AG04450 (cell line): ENCODE data around the gene IRAK1BP1. TPM values are rescaled to one million over a fixed set of nuclear protein-coding genes. Genes with fewer than 3 reads are reported as not detected.
"Not testable (repeated sequence)": the region's sequence is repeated elsewhere in the genome, so short reads cannot be mapped to it uniquely, and the experiment has no call there.

Experiments
- CTCF ChIA-PET: fragments of 300-600, 350-600 bp; formaldehyde crosslinking; extraction: SDS; loops from one replicate; lab custom pipeline; 2022; ENCODE audit warnings: antibody characterized with exemption, inconsistent platforms; lab: Charles Lee
- POLR2A ChIA-PET: fragments of 350-600 bp; formaldehyde crosslinking; extraction: SDS; loops from one replicate; lab custom pipeline; 2021; ENCODE audit warnings: antibody characterized with exemption, inconsistent platforms; lab: Yijun Ruan, JAX
- DNase-seq: peaks from one replicate; pipeline ENCODE4 v3.0.0-alpha.2; 2011; ENCODE audit warnings: low read depth, low spot score
- H3K27ac ChIP-seq: one replicate; pipeline ENCODE4 v1.5.1; 2012; ENCODE audit warnings: low read depth, low read length, control low read depth
- H3K27me3 ChIP-seq: one replicate; pipeline ENCODE4 v1.6.0; 2012; ENCODE audit warnings: low read length; ENCODE audit not compliant: control insufficient read depth, insufficient read depth
- H3K4me3 ChIP-seq: 2 replicates; pipeline ENCODE4 v1.5.1; 2011; ENCODE audit warnings: mild to moderate bottlenecking, low read depth, low read length, control low read depth
- H3K9me3 ChIP-seq: 2 replicates; pipeline ENCODE4 v1.5.1; 2012; ENCODE audit warnings: low read length; ENCODE audit not compliant: control insufficient read depth, insufficient read depth
- CTCF ChIP-seq: IDR thresholded peaks from 2 replicates; pipeline ENCODE4 v1.5.1; 2011; ENCODE audit warnings: low read depth, low read length, control low read depth, inconsistent platforms
- polyA plus RNA-seq: library from polyadenylated mRNA; depleted of rRNA; stranded (reverse); fragments of >200 nt; gene quantifications from 2 replicates; pipeline ENCODE4 v1.2.3, GENCODE V29; 2011

Gene IRAK1BP1
- polyA plus RNA-seq, 1 experiment = 3.9 TPM

- H3K9me3 ChIP-seq = no peaks in the 10 kb centered on the region; the same call in 1 of the 2 replicates
- CTCF ChIA-PET = interaction anchor here (1.1 kb wide), 1 partner anchor 14 kb away, joined by 3 read pairs; no protein-coding TSS in a partner anchor
- H3K27ac ChIP-seq = peak overlapping the region; percentile 58
- DNase-seq = no peak
- POLR2A ChIA-PET = no interaction called here
- TF ChIP-seq CTCF = no peak
- peak overlapping the region; percentile 98 for H3K4me3 ChIP-seq
- no peaks in the 10 kb centered on the region for H3K27me3 ChIP-seq
Observed at GRCh38 chr6:78867020-78867369, 356 bp upstream of the IRAK1BP1 start.

DNA sequence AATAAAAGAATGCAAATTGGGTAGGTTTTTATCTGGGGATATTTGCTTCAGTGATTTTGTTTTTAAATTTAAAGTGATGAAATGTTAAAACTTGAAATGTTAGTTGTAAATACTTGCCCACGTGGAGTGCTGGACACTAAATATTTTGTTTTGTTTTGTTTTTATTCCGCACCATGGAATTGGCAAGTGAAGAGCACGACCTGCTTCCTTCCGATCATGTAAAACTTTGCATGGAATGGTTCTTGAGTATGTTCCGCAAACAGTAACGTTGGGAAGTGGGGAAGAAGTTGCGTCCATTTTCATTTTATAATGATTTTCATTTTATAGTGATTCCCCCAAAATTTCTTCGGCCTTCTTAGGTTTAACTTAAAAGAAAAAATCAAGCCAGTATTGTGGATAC, 765 bp downstream of the IRAK1BP1 start:
- Histone ChIP-seq H3K9me3 (no peaks in the 10 kb centered on the region; the same call in 1 of the 2 replicates), H3K4me3 (peak overlapping the region; percentile 98), H3K27ac (no peak overlapping the region), H3K27me3 (no peaks in the 10 kb centered on the region)
- DNase-seq = no peak
- ChIA-PET CTCF (no interaction called here), POLR2A (no interaction called here)
- no peak for TF ChIP-seq CTCF

- ChIA-PET POLR2A (no interaction called here), CTCF (no interaction called here)
- H3K27me3 ChIP-seq = no peaks in the 10 kb centered on the region
- TF ChIP-seq CTCF = no peak
- no peak for DNase-seq
- no peak overlapping the region for H3K4me3 ChIP-seq
- peaks cover 7% of the 10 kb centered on the region for H3K9me3 ChIP-seq
- no peak overlapping the region for H3K27ac ChIP-seq
Observed at GRCh38 chr6:78875505-78875904, 8.2 kb downstream of the IRAK1BP1 start.

DNA sequence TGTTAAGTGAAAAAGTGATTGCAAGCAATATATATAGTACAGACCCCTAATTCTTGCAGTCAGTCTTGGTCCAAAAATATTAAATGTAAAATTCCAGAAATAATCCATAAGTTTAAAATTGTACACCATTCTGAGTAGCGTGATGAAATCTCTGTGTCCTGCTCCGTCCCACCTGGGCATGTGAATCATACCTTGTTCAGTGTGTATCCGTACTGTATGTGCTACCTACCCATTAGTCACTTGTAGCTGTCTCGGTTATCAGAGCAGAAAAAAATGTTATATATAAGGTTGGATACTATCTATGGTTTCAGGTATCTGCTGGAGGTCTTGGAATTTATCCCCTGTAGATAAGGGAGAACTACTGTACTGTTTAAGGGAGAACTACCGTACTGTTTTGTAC, 16.3 kb downstream of the IRAK1BP1 start:
- no peak overlapping the region for H3K4me3 ChIP-seq
- no peak for TF ChIP-seq CTCF
- no peak for DNase-seq
- POLR2A ChIA-PET = no interaction called here
- CTCF ChIA-PET = no interaction called here
- no peaks in the 10 kb centered on the region for H3K9me3 ChIP-seq
- H3K27me3 ChIP-seq = no peaks in the 10 kb centered on the region
- no peak overlapping the region for H3K27ac ChIP-seq

GRCh38 chr6:78889901-78890300, 22.6 kb downstream of the IRAK1BP1 start:
- CTCF ChIA-PET, DNase-seq, H3K27ac ChIP-seq, POLR2A ChIA-PET, H3K4me3 ChIP-seq, H3K27me3 ChIP-seq, H3K9me3 ChIP-seq: not testable (repeated sequence)

DNA sequence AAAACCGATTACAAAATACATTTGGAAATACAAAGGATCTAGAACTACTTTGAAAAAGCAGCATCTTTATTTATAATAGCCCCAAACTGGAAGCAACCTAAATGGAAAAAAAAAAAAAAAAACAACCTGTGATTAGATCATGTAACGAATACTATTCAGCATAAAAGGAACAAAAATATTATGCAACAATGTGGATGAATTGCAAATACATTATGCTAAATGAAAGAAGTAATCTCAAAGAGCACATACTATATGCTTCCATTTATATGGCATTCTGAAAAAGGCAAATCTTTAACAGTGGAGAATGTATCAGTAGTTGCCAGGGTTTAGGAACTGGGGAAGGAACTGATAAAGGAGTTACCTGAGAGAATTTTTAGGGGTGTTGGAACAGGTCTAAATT, 28.9 kb downstream of the IRAK1BP1 start:
- POLR2A ChIA-PET = no interaction called here
- H3K9me3 ChIP-seq = no peaks in the 10 kb centered on the region
- CTCF ChIA-PET = no interaction called here
- no peaks in the 10 kb centered on the region for H3K27me3 ChIP-seq
- DNase-seq = no peak
- no peak for TF ChIP-seq CTCF
- H3K27ac ChIP-seq = no peak overlapping the region
- no peak overlapping the region for H3K4me3 ChIP-seq
